HG03571 (cell line): ENCODE data around the gene PLIN3.
"Not testable (repeated sequence)": the region's sequence is repeated elsewhere in the genome, so short reads cannot be mapped to it uniquely, and the experiment has no call there.

Experiments used
- ATAC-seq: cut with Tn5 transposase; IDR thresholded peaks from one replicate; pipeline ENCODE4 v1.9.1; 2021; ENCODE audit not compliant: unreplicated experiment

Gene PLIN3

GRCh38 chr19:4891066-4891465 lies 23.6 kb upstream of the PLIN3 start:
- no peak for ATAC-seq

- no peak for ATAC-seq
Measured at GRCh38 chr19:4889034-4889815, 21.8 kb upstream of the PLIN3 start.

GRCh38 chr19:4887803-4888202 lies 20.3 kb upstream of the PLIN3 start:
- ATAC-seq: not testable (repeated sequence)

- not testable (repeated sequence) for ATAC-seq
Measured at GRCh38 chr19:4884993-4885392, 17.5 kb upstream of the PLIN3 start.

- ATAC-seq: not testable (repeated sequence)
Measured at GRCh38 chr19:4882874-4883273, 15.4 kb upstream of the PLIN3 start.

- ATAC-seq: no peak
Measured at GRCh38 chr19:4879041-4879440, 11.6 kb upstream of the PLIN3 start.

GRCh38 chr19:4878491-4878968 lies 11.1 kb upstream of the PLIN3 start:
- no peak for ATAC-seq

GRCh38 chr19:4877753-4878490 lies 10.5 kb upstream of the PLIN3 start:
- ATAC-seq: no peak

- ATAC-seq: no peak
Measured at GRCh38 chr19:4873930-4874329, 6.5 kb upstream of the PLIN3 start.

GRCh38 chr19:4871711-4872110 lies 4.2 kb upstream of the PLIN3 start:
- ATAC-seq: no peak

- ATAC-seq: no peak
Measured at GRCh38 chr19:4870025-4870700, 2.7 kb upstream of the PLIN3 start.

- ATAC-seq: no peak
Measured at GRCh38 chr19:4868286-4868834, 893 bp upstream of the PLIN3 start.

GRCh38 chr19:4866595-4867424 lies 657 bp downstream of the PLIN3 start:
- ATAC-seq: no peak

GRCh38 chr19:4861147-4861546 lies 6.3 kb downstream of the PLIN3 start:
- no peak for ATAC-seq

GRCh38 chr19:4859697-4860096 lies 7.8 kb downstream of the PLIN3 start:
- ATAC-seq: no peak

GRCh38 chr19:4856468-4856867 lies 11.0 kb downstream of the PLIN3 start:
- ATAC-seq: not testable (repeated sequence)

GRCh38 chr19:4853506-4853905 lies 14.0 kb downstream of the PLIN3 start:
- not testable (repeated sequence) for ATAC-seq

GRCh38 chr19:4852484-4852883 lies 15.0 kb downstream of the PLIN3 start:
- ATAC-seq: no peak

GRCh38 chr19:4851551-4852290 lies 15.7 kb downstream of the PLIN3 start:
- ATAC-seq: no peak

- no peak for ATAC-seq
Measured at GRCh38 chr19:4849019-4849418, 18.4 kb downstream of the PLIN3 start.
